ENCODE data around the gene HAAO. TPM values are rescaled to one million over a fixed set of nuclear protein-coding genes. Genes with fewer than 3 reads are reported as not detected.

The HAAO gene
- total and polyA plus RNA-seq, 2 of the 13 experiments (the other 11 are each of a cell fraction or from before 2014, with no cell fraction given), result 36.1 to 42.7 TPM

DNA sequence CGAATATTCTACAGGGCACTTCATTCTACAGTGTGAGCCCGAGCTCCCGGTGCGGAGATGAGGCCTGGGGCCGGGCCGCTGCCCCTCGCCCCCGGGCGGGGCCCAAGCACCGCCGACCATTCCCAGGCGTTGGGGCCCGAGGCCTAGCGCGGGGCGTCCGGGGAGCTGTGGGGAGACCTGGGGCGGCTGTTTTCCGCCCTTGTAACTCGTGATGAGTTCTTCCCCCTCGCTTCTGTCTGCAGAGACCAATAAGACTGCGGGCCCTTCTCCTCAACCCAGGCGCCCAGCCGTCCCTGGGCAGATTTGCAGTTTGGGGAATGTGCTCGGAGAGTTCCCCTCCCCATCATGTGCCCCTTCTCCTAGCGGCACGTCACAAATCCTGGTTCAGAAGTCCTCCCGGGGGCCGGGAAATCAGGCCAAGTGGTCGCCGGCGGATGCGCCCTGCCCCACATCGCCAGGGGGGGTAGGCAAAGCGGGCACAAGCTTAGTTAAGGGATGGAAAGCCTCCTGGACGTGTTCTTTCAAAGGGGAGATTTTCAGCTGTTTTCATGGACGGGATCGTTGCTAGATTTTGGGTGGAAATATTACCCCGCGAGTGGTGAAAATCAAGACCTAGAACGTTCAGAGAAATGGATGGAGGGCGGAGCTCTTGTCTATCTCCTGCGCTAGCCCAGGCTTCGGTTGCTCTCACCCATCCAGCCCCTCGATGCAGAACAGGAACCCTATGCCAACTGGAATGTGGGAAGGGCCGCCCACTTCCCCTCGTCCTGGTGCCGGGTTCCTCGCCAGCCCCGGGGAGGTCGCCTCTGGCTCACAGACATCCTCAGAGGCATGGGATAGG is 18.8 kb upstream of the HAAO start (continued):
- TF ChIP-seq, protein P1, sequence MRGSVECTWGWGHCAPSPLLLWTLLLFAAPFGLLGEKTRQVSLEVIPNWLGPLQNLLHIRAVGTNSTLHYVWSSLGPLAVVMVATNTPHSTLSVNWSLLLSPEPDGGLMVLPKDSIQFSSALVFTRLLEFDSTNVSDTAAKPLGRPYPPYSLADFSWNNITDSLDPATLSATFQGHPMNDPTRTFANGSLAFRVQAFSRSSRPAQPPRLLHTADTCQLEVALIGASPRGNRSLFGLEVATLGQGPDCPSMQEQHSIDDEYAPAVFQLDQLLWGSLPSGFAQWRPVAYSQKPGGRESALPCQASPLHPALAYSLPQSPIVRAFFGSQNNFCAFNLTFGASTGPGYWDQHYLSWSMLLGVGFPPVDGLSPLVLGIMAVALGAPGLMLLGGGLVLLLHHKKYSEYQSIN (CRISPR knock-in tag; IDR thresholded peaks at IDR 0.05; ENCODE audit: borderline replicate concordance), result no peak
- TF ChIP-seq, protein P2, sequence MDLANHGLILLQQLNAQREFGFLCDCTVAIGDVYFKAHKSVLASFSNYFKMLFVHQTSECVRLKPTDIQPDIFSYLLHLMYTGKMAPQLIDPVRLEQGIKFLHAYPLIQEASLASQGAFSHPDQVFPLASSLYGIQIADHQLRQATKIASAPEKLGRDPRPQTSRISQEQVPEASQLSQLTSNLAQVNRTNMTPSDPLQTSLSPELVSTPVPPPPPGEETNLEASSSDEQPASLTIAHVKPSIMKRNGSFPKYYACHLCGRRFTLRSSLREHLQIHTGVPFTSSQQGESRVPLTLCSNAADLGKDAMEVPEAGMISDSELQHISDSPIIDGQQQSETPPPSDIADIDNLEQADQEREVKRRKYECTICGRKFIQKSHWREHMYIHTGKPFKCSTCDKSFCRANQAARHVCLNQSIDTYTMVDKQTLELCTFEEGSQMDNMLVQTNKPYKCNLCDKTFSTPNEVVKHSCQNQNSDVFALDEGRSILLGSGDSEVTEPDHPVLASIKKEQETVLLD (CRISPR knock-in tag; IDR thresholded peaks at IDR 0.05; ENCODE audit: low read depth), result no peak
- TF ChIP-seq ZNF737 (CRISPR knock-in tag; IDR thresholded peaks at IDR 0.05; ENCODE audit: borderline replicate concordance) (no peak), TMF1 (CRISPR knock-in tag; IDR thresholded peaks at IDR 0.05; ENCODE audit: low read depth) (0 out of 2 replicates have a peak, but pooled peaks have one; percentile 43), JUND (CRISPR knock-in tag; IDR thresholded peaks at IDR 0.05) (no peak; the same call in 1 of the 2 replicates), ZNF329 (CRISPR knock-in tag; IDR thresholded peaks at IDR 0.05; ENCODE audit: low read depth) (no peak), ZNF460 (CRISPR knock-in tag; IDR thresholded peaks at IDR 0.05; ENCODE audit: borderline replicate concordance) (no peak; the same call in 1 of the 2 replicates), ATF7-NPFF (CRISPR knock-in tag; IDR thresholded peaks at IDR 0.05; ENCODE audit: low read depth) (peak; percentile 34; the same call in 1 of the 2 replicates), MAFG (CRISPR knock-in tag; IDR thresholded peaks at IDR 0.05) (no peak), ELF1 (CRISPR knock-in tag; IDR thresholded peaks at IDR 0.05) (no peak), ZEB1 (IDR thresholded peaks at IDR 0.05; ENCODE audit: insufficient replicate concordance, low read depth) (no peak), ZNF619 (CRISPR knock-in tag; IDR thresholded peaks at IDR 0.05) (no peak), ZNF883 (CRISPR knock-in tag; IDR thresholded peaks at IDR 0.05; ENCODE audit: not compliant biosample characterization) (no peak), MAZ (IDR thresholded peaks at IDR 0.05; ENCODE audit: borderline replicate concordance, low read depth, low read length) (no peak), MAZ (CRISPR knock-in tag; IDR thresholded peaks at IDR 0.05; ENCODE audit: low read depth) (peak; percentile 65; the same call in 1 of the 2 replicates), TEAD2 (CRISPR knock-in tag; IDR thresholded peaks at IDR 0.05) (peak; percentile 23; the same call in 1 of the 2 replicates), ZNF629 (CRISPR knock-in tag; conservative IDR thresholded peaks at IDR 0.05) (no peak), HDAC6 (IDR thresholded peaks at IDR 0.05; ENCODE audit: low read depth, low read length) (no peak), IKZF4 (CRISPR knock-in tag; IDR thresholded peaks at IDR 0.05; ENCODE audit: borderline replicate concordance, low read depth, not compliant biosample characterization) (no peak), HOXA5 (CRISPR knock-in tag; IDR thresholded peaks at IDR 0.05) (no peak), ZNF224 (CRISPR knock-in tag; IDR thresholded peaks at IDR 0.05) (no peak), NPAS2 (CRISPR knock-in tag; IDR thresholded peaks at IDR 0.05; ENCODE audit: borderline replicate concordance) (no peak), ZNF878 (CRISPR knock-in tag; IDR thresholded peaks at IDR 0.05) (no peak), ZNF367 (CRISPR knock-in tag; IDR thresholded peaks at IDR 0.05; ENCODE audit: borderline replicate concordance) (peak; percentile 3; the same call in 1 of the 2 replicates)
- TF ChIP-seq, protein P3, sequence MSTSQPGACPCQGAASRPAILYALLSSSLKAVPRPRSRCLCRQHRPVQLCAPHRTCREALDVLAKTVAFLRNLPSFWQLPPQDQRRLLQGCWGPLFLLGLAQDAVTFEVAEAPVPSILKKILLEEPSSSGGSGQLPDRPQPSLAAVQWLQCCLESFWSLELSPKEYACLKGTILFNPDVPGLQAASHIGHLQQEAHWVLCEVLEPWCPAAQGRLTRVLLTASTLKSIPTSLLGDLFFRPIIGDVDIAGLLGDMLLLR (CRISPR knock-in tag; IDR thresholded peaks at IDR 0.05), result no peak
- TF ChIP-seq, protein P4, sequence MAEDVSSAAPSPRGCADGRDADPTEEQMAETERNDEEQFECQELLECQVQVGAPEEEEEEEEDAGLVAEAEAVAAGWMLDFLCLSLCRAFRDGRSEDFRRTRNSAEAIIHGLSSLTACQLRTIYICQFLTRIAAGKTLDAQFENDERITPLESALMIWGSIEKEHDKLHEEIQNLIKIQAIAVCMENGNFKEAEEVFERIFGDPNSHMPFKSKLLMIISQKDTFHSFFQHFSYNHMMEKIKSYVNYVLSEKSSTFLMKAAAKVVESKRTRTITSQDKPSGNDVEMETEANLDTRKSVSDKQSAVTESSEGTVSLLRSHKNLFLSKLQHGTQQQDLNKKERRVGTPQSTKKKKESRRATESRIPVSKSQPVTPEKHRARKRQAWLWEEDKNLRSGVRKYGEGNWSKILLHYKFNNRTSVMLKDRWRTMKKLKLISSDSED (CRISPR knock-in tag; IDR thresholded peaks at IDR 0.05), result no peak
